NB4 (cell line): ENCODE measurements around the gene ZNF598.

Experiments used
- TF ChIP-seq, protein P1 (sequence below): IDR thresholded peaks from one replicate; pipeline ENCODE4 v1.5.1; 2012; ENCODE audit warnings: low read depth, low read length
- TF ChIP-seq, protein P2 (sequence below): IDR thresholded peaks from 2 replicates; pipeline ENCODE4 v1.6.1; 2011; ENCODE audit warnings: low read depth, low read length

DNA sequence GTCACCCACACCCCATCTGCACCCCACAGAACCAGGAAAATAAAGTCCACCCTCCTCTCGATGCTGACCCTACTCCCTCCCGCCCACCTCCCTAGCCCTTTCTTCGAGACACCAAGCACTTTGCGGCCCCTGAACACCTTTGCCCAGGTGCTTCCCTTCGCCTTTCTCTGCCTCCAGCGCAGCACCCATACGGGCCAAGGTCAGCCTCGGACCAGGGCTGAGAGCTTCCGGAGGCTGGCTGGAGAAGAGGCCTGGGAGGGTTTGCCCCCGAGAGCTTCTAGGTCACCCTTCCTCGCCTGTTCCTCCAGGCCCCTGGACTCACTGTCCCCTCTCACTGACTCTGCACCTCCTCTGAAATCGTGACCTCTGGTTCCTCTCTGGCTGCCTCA, 14.4 kb upstream of the ZNF598 start:
- TF ChIP-seq, protein P1, sequence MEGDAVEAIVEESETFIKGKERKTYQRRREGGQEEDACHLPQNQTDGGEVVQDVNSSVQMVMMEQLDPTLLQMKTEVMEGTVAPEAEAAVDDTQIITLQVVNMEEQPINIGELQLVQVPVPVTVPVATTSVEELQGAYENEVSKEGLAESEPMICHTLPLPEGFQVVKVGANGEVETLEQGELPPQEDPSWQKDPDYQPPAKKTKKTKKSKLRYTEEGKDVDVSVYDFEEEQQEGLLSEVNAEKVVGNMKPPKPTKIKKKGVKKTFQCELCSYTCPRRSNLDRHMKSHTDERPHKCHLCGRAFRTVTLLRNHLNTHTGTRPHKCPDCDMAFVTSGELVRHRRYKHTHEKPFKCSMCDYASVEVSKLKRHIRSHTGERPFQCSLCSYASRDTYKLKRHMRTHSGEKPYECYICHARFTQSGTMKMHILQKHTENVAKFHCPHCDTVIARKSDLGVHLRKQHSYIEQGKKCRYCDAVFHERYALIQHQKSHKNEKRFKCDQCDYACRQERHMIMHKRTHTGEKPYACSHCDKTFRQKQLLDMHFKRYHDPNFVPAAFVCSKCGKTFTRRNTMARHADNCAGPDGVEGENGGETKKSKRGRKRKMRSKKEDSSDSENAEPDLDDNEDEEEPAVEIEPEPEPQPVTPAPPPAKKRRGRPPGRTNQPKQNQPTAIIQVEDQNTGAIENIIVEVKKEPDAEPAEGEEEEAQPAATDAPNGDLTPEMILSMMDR, result no peak
- TF ChIP-seq, protein P2, sequence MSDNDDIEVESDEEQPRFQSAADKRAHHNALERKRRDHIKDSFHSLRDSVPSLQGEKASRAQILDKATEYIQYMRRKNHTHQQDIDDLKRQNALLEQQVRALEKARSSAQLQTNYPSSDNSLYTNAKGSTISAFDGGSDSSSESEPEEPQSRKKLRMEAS, result no peak
